T-helper 2 cell treated with Interferon-gamma antibody and Interleukin-4, amounts not matched to agents 100 ng/mL and 5 ng/mL, for 36 hours (primary cell): ENCODE data around the gene ATP2C1. TPM values are rescaled to one million over a fixed set of nuclear protein-coding genes. Genes with fewer than 3 reads are reported as not detected.
"Not testable (repeated sequence)": the region's sequence is repeated elsewhere in the genome, so short reads cannot be mapped to it uniquely, and the experiment has no call there.

ENCODE experiments used
- intact Hi-C: fragments of 100-400 bp; cut with micrococcal nuclease; formaldehyde crosslinking; loops from one replicate; pipeline ENCODE4 v1.15.1; 2023
- total RNA-seq: library from RNA; stranded (reverse); gene quantifications from 2 replicates; pipeline ENCODE4 v1.2.3, GENCODE V29; 2022

The ATP2C1 gene
- total RNA-seq, 1 donor from 2014 or later = 59.9 TPM

DNA sequence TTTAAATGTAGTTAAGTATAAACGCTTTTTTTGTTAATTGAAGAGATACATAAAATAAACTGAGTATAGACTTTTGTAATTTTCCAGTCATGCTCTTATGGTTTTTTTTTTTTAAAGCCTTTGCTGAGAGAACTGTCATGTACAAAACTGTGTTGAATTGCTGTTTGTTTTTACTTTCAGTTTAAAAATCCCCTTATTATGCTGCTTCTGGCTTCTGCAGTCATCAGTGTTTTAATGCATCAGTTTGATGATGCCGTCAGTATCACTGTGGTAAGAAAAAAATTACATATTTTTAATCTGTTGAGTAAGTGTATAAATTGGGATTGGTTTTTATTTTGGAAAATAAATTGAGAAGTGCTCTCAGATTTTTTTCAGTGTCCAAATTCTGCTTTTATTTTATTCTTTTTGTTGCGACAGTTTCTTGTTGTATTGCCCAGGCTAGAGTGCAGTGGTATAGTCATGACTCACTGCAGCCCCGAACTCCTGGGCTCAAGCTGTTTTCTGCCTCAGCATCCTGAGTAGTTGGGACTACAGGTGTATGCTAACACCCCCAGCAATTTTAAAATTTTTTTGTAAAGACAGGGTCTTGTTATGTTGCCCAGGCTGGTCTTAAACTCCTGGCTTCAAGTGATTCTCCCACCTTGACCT is 40.7 kb downstream of the ATP2C1 start:
- intact Hi-C loops = no loop called here

DNA sequence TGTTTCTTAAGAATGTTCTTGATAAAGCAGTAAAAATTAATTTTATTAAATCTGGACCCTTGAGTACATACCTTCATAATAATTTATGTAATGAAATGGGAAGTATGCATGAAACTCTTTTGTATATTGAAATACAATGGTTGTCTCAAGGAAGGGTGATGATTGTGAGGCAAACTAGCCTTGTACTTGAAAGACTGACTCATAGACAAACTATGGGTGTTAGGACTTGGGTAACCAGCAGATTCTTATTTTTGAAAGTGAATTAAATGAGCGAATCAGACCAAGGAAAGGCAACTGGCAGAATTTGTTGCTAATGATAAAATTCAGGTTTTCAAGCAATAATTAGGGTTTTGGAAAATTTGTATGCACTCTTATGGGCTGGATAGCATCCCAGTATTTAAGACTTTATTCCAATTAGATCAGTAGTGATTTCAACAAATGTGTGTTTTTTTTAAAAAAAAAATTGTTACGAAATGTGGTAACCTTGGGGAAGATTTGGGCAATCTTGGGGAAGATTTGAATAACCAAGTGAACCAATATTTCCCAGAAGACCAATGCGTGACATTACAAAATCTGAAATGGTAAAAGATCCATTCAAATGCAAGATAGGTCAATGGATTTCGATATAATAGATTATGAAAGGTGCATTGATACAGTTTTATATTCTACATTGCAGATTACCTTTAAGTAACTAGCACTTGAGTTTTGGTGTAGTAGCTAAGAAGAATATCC is 42.0 kb downstream of the ATP2C1 start:
- intact Hi-C loops = no loop called here

DNA sequence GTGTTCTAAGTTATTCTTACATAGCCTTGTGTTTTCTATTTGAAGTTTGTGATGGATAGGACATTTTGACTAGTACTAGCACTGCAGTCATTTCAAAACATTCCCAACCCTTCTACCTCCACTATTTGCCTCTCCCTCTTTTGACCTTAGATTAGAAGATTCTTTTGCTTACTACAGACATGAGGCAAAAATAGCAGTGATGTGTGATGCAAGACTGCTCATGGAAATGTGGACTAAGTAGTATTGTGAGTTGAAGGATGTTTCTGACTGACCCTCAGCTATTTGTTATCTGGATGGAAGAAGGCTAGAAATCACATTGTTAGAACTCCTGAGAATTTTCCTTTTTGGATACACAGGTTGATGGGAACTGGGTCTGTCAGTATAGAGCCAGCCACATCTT is 45.9 kb downstream of the ATP2C1 start:
- intact Hi-C loops = no loop called here

DNA sequence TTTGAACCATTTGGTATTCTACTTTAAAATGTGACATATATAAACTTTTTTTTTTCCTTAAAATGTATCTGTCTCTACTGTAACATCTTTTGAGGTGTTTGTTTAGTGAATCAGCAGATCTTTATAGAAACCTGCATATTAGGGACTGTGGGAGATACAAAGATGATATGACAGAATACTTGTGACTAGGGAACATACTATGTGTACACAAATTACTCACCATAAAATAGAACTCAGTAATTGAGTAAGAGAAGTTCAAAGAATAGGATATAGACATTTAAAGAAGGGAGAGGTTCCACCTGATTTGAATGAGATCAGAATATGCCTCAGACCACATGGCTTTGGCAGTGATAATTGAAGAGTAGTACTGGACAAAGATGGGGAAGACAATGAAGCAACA is 47.9 kb downstream of the ATP2C1 start:
- intact Hi-C loops = no loop called here

DNA sequence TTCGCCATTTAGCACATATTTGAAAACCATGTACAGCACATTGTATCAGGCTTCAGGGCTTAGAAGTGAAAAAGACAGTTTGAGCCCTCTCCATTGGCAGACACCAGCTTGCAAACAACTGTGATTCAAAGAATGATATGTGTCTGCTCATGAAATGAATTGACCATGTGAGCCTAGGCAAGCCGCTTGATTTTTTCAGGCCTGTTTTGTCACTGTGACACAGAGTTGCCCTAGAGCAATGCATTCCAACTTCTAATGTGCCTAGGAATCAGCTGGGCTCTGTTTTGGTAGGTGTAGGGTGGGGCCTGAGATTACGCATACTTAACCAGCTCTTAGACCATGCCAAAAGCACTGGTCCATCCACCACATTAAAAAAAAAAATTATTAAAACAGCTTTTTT is 53.0 kb downstream of the ATP2C1 start:
- intact Hi-C loops = no loop called here

DNA sequence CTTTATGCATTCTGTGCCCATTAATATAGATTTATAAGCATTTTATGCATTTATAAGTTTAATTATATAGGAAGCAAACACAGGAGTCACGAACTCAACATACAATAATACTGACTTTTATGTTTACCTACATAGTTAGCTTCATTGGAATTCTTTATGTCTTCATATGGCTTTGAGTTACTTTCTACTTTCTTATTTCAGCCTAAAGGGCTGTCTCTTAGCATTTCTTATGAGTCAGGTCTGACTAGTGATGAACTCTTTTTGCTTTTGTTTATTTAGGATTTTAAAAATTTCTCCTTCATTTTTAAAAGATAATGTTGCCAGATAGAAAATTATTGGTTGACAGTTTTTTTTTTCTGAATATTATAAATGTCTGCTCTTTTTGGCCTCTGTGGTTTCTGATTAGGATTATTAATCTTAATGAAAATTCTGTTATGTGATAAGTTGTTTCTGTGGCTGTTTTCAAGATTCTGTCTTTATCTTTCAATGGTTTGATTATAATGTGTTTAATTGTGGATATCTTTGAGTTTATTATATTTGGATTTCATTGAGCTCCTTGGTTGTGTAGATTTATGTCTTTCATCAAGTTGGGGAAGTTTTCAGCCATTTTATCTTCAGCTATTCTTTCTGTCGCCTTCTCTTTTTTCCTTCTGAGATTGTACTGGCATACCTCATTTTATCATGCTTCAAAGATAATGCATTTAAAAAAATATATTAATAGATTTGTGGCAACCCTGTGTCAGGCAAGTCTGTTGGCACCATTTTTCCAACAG is 54.3 kb downstream of the ATP2C1 start:
- intact Hi-C loops = no loop called here

DNA sequence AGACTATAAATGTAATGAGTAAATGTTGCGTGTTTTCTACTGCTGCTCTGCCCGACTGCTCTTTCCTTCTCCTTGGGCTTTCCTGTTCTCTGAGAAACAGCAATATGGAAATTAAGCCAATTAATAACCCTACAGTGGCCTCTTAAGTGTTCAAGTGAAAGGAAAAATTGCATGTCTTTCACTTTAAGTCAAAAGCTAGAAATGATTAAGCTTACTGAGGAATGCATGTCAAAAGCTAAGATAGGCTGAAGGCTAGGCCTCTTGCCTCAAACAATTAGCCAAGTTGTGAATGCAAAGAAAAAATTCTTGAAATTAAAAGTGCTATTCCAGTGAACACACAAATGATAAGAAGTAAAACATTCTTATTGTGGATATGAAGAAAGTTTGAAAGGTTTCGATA is 55.0 kb downstream of the ATP2C1 start:
- intact Hi-C loops = no loop called here

DNA sequence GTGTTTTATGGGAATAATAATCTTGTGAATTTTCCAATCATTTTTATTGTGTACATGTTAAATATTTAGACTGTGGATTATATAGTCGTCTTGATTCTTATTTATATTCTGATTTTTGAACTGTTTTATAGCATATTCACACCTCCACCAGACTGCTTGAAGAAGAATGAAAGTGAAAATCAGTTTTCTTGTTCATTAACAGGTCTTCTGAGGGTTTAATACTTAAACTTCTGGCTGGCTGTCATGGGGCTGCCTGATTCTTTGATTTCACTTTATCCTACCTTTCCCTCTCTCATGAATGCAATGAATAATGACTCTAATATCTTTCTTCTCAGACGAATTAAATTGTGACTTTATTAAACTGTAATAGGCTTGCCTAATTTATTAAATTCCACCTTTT is 56.2 kb downstream of the ATP2C1 start:
- intact Hi-C loops = no loop called here

DNA sequence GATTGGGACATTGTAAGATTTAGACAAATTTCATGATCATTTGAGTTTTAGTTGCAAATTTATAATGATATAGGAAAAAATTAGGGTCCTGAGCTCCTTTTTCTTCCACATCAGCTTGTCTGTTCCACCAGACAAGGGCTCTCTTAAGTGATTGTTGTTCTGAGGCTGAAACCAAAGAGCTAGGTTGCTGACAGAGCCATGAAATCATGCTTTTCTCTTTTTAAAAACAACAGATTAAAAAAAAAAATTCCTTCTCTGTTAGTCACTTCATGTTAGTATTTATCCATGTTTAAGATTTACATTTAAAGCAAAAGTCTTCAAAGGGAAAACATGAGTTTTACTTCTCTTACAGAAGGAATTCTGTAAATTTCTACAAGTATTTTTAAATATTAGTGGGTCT is 56.8 kb downstream of the ATP2C1 start:
- intact Hi-C loops = no loop called here

DNA sequence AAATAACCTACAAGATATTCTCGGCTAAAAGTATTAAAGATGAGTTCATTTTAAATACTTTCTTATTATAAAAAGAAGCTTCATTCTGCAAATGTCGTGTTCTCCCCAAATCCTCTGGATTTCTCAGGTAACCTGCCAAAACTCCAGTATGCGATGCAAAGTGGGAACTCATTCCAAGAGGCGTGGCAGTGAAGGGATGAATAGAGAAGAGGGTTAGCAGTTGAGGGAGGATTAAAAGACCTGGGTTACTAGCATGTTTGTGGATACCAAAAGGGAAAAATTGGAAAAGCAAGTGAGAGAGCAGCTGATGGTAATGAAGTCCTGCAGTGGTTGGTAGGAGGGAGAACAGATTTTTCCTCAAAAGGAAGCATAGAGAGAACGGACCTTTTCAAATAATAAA is 61.6 kb downstream of the ATP2C1 start:
- intact Hi-C loops = no loop called here

DNA sequence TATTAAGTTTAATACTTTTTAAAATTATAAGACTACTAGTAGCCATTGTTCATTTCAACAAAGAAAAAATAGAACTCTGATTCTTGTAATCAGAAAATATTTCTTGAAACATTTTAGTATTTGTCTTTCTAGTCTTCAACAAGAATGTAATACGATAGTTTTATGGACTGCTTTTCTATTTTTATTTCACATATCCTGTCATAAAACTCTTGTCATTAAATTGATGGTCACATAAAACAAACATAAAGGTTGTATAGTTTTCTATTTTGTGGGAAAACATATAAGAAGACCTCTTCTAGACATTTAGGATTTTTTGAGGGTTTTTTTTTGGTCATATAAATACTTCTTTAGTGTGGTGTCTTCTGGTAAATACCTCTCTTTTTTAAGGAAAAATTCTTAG is 62.4 kb downstream of the ATP2C1 start:
- intact Hi-C loops = no loop called here

DNA sequence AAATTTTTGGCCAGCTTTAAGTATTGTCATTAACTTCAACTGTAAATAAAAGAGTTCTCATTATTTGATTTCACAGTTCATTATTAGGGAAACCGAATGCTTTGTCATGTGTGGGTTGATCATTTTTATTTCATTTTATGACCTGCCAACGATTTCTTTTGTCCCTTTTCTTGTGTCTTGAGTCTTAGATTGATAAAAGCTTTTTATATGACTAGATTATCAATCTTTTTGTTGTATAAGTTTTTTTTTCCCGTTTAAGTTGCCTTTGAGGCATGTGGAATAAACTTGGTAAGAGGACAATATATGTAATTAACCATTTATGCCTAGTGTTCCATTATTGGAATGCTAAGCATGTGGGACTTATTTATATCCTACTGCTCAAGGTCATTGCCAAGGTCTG is 62.8 kb downstream of the ATP2C1 start:
- intact Hi-C loops = no loop called here

DNA sequence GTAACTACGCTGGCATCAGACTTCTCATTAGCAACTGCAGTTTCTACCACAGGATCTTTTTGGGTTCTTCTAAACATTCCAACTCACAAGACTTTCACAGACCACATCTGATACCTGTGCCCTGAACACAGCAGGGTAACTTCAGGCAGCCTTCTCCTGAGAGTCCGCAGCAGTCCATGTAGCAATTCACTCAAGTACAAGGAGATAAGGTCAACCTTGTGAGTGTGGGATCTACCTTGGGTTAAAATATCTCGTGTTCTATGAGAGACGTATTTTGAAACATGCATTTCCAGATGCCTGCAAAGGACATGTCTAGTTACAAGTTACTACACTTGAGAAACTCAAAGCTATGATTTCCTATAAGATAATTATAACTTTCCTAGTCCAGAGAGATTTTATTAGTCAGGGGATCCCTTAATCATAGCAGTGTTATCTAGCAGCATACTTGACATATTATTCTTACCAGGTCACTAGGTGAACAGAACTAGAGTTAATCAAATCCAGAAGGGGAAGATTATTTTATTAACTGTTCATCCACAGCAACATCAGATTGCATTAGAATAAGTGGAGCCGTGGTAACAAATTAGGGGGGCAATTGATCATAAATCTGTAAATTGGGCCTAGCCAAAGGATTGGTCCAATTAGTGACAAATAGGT is 66.4 kb downstream of the ATP2C1 start:
- intact Hi-C loops = no loop called here

DNA sequence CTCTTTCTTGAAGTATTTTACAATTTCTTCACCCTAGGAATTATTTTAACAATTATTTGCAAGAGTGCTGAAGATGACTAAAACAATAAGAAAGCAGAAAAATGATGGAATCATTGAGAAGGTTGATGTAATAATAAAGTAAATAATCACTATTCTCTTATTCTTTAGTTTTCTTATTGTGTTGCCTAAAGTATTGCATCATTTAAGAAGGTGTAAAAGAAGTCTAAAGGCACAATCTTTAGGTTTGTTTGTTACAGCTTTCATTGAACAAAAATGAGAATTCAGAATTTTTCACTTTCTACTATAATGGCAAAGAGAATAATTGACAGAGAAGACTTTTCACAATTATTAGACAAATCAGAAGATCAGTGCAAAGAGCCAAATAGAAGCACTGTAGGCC is 67.6 kb downstream of the ATP2C1 start:
- intact Hi-C loops = no loop called here

DNA sequence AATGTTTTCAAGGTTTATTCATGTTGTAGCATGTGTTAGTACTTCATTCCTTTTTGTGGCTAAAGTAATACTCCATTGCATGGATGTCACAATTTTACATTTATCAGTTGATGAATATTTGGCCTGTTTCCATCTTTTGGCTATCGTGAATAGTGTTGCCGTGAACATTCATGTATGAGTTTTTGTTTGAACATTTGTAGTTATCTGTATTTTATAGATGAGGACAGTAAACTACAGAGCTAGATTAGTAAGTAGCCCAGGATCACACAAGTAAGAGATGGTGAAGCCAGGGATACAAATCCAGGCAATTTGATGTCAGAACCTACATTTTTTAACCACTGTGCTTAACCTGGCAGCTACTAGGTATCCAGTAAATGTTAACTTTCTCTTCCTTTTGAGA is 69.6 kb downstream of the ATP2C1 start:
- intact Hi-C loops = no loop called here

DNA sequence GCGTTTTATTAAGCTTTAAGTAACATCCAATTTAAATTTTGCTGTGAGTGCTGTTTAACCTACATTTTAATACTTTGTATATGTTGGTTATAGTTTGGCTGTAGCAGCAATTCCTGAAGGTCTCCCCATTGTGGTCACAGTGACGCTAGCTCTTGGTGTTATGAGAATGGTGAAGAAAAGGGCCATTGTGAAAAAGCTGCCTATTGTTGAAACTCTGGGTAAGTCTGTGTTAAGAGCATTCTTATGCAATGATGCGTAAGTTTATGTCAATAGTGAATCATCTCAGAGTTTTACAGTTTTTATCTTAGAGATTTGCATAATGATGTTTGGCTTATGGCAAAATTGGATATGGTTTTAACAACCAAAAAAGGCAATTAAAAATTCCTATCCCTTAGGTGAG is 70.0 kb downstream of the ATP2C1 start:
- intact Hi-C loops = no loop called here

DNA sequence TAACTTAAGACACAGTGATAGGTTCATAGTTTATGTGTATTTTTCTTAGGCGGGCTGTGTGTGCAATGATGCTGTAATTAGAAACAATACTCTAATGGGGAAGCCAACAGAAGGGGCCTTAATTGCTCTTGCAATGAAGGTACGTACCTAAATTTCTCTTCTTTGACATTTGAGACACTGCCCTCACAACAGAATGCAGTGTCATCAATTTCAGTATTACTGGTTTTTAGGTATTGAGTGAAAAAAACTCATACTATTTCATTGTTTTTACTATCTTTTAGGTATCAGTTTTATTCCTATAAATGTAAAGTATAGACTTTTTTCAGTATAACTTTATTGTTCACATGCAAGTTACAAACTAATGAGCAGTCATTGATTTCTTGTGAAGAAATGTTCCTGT is 73.4 kb downstream of the ATP2C1 start:
- intact Hi-C loops = no loop called here

DNA sequence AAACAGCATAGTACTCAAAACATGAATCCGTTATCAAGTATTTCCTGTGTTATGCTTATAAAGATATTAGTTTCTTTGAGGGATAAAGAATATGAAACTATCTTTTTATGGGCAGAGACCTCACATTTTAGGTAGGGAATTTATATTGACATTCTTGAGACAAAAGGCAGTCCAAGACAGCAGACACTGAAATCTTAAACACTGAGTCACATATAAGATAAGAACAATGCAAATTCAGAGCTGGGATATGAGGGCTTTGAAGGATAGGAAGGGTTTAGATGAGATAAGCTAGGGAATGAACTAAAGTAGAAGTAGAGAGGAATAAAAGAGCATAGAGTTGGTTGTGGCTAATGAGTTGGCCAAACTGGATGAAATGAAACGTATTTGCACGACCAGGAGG is 74.3 kb downstream of the ATP2C1 start:
- intact Hi-C loops = no loop called here

DNA sequence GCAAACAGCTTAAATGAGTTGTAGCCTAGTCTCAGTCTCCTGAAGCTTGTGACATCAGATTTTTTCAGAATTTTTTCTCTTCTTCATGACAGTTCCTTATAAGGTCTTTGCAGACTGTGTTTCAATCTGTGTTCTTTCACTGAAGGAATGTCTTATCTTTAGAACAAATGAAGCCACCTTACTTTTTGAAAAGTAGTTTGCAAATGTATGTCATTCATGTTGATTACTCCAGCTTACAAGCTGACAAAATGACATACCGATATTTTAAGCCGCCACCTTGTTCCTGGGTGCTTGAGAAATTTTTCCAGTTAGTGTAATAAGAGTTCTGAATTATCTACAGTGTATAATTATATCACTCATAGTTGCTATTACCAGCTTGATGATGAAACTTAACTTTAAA is 75.7 kb downstream of the ATP2C1 start:
- intact Hi-C loops = no loop called here

DNA sequence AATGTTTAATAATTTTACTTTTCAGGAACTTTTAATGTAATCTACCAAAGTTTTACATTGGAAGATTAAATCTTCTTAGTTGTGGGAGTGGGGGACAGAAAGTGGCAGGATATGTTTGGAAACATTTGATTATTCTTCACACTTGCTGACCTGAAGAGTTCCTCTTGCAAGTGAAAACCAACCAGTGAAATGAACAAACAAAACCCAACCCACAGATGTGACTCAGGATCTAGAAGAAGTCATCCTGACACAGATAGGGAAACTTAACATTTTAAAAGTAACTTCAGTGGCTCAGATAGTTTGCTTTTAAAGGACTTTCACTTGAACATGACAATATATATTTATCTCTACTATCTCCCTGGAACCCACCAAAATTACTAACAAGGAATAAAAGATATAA is 77.3 kb downstream of the ATP2C1 start:
- intact Hi-C loops = no loop called here

DNA sequence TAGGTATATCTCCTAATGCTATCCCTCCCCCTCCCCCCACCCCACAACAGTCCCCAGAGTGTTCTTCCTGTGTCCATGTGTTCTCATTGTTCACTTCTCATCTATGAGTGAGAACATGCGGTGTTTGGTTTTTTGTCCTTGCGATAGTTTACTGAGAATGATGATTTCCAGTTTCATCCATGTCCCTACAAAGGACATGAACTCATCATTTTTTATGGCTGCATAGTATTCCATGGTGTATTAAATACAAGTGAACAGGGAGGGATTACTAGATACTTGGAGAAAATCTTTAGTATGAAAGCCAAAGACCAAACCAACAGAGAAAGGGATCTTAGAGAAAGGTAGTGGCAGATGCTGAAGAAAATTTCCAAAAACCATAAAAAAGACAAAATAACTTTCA is 78.7 kb downstream of the ATP2C1 start:
- intact Hi-C loops = not testable (repeated sequence)

DNA sequence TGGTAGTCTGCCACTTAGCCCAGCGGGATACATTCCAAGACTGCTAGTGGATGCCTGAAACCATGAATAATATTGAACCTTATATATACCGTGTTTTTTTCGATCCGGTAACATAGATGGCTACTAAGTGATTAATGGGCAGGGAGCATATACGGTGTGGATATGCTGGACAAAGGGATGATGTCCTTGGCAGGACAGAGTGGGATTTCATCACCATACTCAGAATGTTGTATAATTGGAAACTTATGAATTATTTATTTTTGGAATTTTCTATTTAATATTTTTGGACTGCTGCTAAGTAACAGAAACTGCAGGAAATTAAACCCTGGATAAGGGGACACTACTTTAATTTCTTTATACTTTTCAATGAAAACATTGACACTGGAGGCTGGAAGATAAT is 79.5 kb downstream of the ATP2C1 start:
- intact Hi-C loops = no loop called here
